Activated CD8-positive, alpha-beta T cell treated with anti-CD3 and anti-CD28 coated beads for 36 hours (primary cell): ENCODE results near the gene PAQR7. TPM values are rescaled to one million over a fixed set of nuclear protein-coding genes. Genes with fewer than 3 reads are reported as not detected.

Experiments used
- ATAC-seq: fragments of 200-7000 bp; cut with Tn5 transposase; one replicate; pipeline ENCODE4 v1.10.0; 2021; ENCODE audit warnings: mild to moderate bottlenecking, moderate library complexity
- CTCF ChIA-PET: fragments of 350-600 bp; sonication (Branson Sonifier 250); formaldehyde crosslinking; loops from one replicate; lab custom pipeline; 2021; ENCODE audit warnings: antibody characterized with exemption; lab: Charles Lee
- POLR2A ChIA-PET: fragments of 350-600 bp; sonication (Branson Sonifier 250); formaldehyde crosslinking; loops from one replicate; lab custom pipeline; 2021; ENCODE audit warnings: antibody characterized with exemption; lab: Charles Lee
- DNase-seq: peaks from one replicate; pipeline ENCODE4 v3.0.0-alpha.2; 2020
- H3K27ac Mint-ChIP-seq: one replicate; pipeline ENCODE4 v1.8.0; 2021; ENCODE audit warnings: mild to moderate bottlenecking, mixed read lengths
- H3K27me3 Mint-ChIP-seq: one replicate; pipeline ENCODE4 v1.8.0; 2021; ENCODE audit warnings: mixed read lengths
- H3K36me3 Mint-ChIP-seq: one replicate; pipeline ENCODE4 v1.8.0; 2021; ENCODE audit warnings: low read depth, mixed read lengths
- H3K4me1 Mint-ChIP-seq: one replicate; pipeline ENCODE4 v1.8.0; 2021; ENCODE audit warnings: low read depth, mixed read lengths
- H3K4me3 Mint-ChIP-seq: one replicate; pipeline ENCODE4 v1.8.0; 2021; ENCODE audit warnings: mild to moderate bottlenecking, moderate library complexity, mixed read lengths
- H3K9me3 Mint-ChIP-seq: one replicate; pipeline ENCODE4 v1.8.0; 2021; ENCODE audit warnings: mixed read lengths
- CTCF ChIP-seq: fragments of 200-600 bp; IDR thresholded peaks from one replicate; pipeline ENCODE4 v1.8.0; 2022; ENCODE audit warnings: antibody characterized with exemption, mild to moderate bottlenecking
- intact Hi-C: fragments of 100-400 bp; cut with micrococcal nuclease; formaldehyde crosslinking; loops from one replicate; pipeline ENCODE4 v1.10.0; 2022
- total RNA-seq, 2 experiments: library from RNA; stranded (reverse); gene quantifications; one replicate each; pipeline ENCODE4 v1.2.3, GENCODE V29; 2021

PAQR7 gene
- total RNA-seq, 2 experiments from 2014 or later: 6.8 to 8.0 TPM

- no peak for DNase-seq
- H3K27me3 Mint-ChIP-seq: no peaks in the 10 kb centered on the region
- H3K9me3 Mint-ChIP-seq: peaks cover 5% of the 10 kb centered on the region
- ATAC-seq: no peak
- no peak overlapping the region for H3K4me3 Mint-ChIP-seq
- intact Hi-C loops: no loop called here
- no peak overlapping the region for H3K27ac Mint-ChIP-seq
- CTCF ChIA-PET: interaction anchor here (0.9 to 1.3 kb wide), 2 partner anchors 15 to 53 kb away, joined by 3 read pairs; no protein-coding TSS in a partner anchor
- peaks cover 4% of the 10 kb centered on the region for H3K4me1 Mint-ChIP-seq
- POLR2A ChIA-PET: no interaction called here
- TF ChIP-seq CTCF: no peak
- H3K36me3 Mint-ChIP-seq: peaks cover 28% of the 10 kb centered on the region
These were observed 38.8 kb downstream of the PAQR7 start for GRCh38 chr1:25836695-25837094.

GRCh38 chr1:25834894-25835293 lies 40.6 kb downstream of the PAQR7 start:
- Mint-ChIP-seq H3K4me3 (no peak overlapping the region), H3K36me3 (peaks cover 42% of the 10 kb centered on the region), H3K27me3 (no peaks in the 10 kb centered on the region), H3K9me3 (peaks cover under 1% of the 10 kb centered on the region), H3K27ac (no peak overlapping the region), H3K4me1 (peaks cover 5% of the 10 kb centered on the region)
- ChIA-PET CTCF (interaction anchor here (0.9 to 1.5 kb wide), 3 partner anchors 62 to 348 kb away, joined by 3 to 5 read pairs (median 3); no protein-coding TSS in a partner anchor), POLR2A (interaction anchor here (0.6 kb wide), 1 partner anchor 248 kb away, joined by 3 read pairs; no protein-coding TSS in a partner anchor)
- TF ChIP-seq CTCF: no peak
- ATAC-seq: no peak
- no peak for DNase-seq
- intact Hi-C loops: no loop called here

GRCh38 chr1:25833158-25833557 lies 42.4 kb downstream of the PAQR7 start:
- ChIA-PET POLR2A (no interaction called here), CTCF (interaction anchor here (1.2 kb wide), 1 partner anchor 261 kb away, joined by 3 read pairs; no protein-coding TSS in a partner anchor)
- DNase-seq (no peak), ATAC-seq (no peak)
- Mint-ChIP-seq H3K9me3 (no peaks in the 10 kb centered on the region), H3K27ac (no peak overlapping the region), H3K27me3 (no peaks in the 10 kb centered on the region), H3K36me3 (peaks cover 50% of the 10 kb centered on the region), H3K4me3 (no peak overlapping the region), H3K4me1 (peaks cover 5% of the 10 kb centered on the region)
- intact Hi-C loops: no loop called here
- TF ChIP-seq CTCF: no peak

- TF ChIP-seq CTCF: no peak
- Mint-ChIP-seq H3K27me3 (no peaks in the 10 kb centered on the region), H3K4me1 (peaks cover 5% of the 10 kb centered on the region), H3K36me3 (peaks cover 54% of the 10 kb centered on the region), H3K27ac (no peak overlapping the region), H3K9me3 (no peaks in the 10 kb centered on the region), H3K4me3 (no peak overlapping the region)
- ChIA-PET CTCF (interaction anchor here (1.2 to 3.6 kb wide), 3 partner anchors 12 to 260 kb away, joined by 3 to 18 read pairs (median 4); partner anchors contain the start of genes MTFR1L and PAFAH2), POLR2A (interaction anchor here (1.2 to 4.4 kb wide), 2 partner anchors 9 to 12 kb away, joined by 3 to 23 read pairs; partner anchors contain the start of gene MTFR1L)
- no peak for ATAC-seq
- intact Hi-C loops: no loop called here
- DNase-seq: no peak
These were observed 43.0 kb downstream of the PAQR7 start for GRCh38 chr1:25832336-25833037.
